Neural progenitor cell (in vitro differentiated cells): Measurements from ENCODE around the gene KRTAP16-1.

Experiments
- CTCF ChIP-seq: fragments of 200-600 bp; sonication (generic); IDR thresholded peaks from 2 replicates; pipeline ENCODE4 v1.5.1; 2017; ENCODE audit warnings: antibody characterized with exemption, mild to moderate bottlenecking
- EZH2 ChIP-seq: fragments of 200-600 bp; sonication (generic); IDR thresholded peaks from 2 replicates; pipeline ENCODE4 v1.6.1; 2017; ENCODE audit warnings: antibody characterized with exemption, mild to moderate bottlenecking, moderate library complexity

- TF ChIP-seq CTCF (no peak), EZH2 (no peak)
Measured at GRCh38 chr17:41345992-41346391, 36.9 kb upstream of the KRTAP16-1 start.
